Measurements from ENCODE around the gene LORICRIN. TPM values are rescaled to one million over a fixed set of nuclear protein-coding genes. Genes with fewer than 3 reads are reported as not detected.

Gene LORICRIN, protein sequence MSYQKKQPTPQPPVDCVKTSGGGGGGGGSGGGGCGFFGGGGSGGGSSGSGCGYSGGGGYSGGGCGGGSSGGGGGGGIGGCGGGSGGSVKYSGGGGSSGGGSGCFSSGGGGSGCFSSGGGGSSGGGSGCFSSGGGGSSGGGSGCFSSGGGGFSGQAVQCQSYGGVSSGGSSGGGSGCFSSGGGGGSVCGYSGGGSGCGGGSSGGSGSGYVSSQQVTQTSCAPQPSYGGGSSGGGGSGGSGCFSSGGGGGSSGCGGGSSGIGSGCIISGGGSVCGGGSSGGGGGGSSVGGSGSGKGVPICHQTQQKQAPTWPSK
- total RNA-seq, result not detected in 2 replicates

DNA sequence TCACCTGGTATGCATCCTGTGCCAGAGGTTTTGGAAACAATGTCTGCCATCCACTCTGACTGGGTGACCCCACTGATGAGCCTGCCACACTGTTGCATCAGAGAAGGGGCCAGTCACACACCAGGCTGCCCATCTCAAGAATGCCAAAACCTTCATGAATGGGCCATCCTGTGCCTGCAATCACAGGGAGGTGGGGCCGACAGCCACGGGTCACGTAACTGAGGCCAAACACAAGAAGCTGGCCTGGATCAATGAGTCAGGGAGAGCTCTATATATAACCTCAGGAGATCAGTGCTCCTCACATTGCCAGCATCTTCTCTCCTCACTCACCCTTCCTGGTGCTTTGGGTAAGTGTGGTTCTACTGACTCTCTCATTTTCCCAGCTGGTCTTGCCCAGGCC is at the start of gene LORICRIN:
TSS of gene LORICRIN (plus strand) at position 301 of the 400 bp plus-strand sequence. CDS start 1,263 bp downstream, outside the sequence.

DNA sequence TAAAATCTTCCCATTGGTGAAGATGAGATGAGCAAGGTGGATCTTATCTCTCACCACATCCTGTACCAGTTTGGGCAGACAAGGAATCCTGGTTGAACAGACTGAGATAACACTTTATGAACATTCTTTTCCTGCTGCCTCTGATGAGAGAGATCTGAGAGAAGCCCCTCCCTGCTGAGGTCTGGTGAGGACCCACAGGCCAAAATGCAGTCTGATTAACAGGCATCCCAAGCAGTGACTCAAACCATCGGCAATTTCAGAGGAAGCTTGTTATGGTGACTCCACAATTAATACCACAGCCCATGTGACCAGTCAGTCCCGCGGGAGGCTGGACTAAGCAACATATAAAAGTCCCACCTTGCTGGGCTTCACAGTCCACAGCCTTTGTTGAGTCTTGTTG is 42.3 kb upstream of the LORICRIN start, which contains the start of gene PRR9:
TSS of gene PRR9 (plus strand) at position 373 of the 400 bp plus-strand sequence. CDS start 561 bp downstream, outside the sequence.

Other genes starting within 250 kb of the LORICRIN start
- gene SPRR1B, start 228.5 kb upstream of the LORICRIN start, total RNA-seq, result not detected in 2 replicates
- not detected in 2 replicates for gene SPRR2D, start 218.6 kb upstream of the LORICRIN start, total RNA-seq
- gene SPRR2A, start 202.2 kb upstream of the LORICRIN start, total RNA-seq, result not detected in 2 replicates
- gene SPRR2B, start 188.1 kb upstream of the LORICRIN start, total RNA-seq, result not detected in 2 replicates
- gene SPRR2E, start 165.2 kb upstream of the LORICRIN start, total RNA-seq, result not detected in 2 replicates
- gene SPRR2F, start 146.2 kb upstream of the LORICRIN start, total RNA-seq, result not detected in 2 replicates
- not detected in 2 replicates for gene SPRR2G, start 108.8 kb upstream of the LORICRIN start, total RNA-seq
- not detected in 2 replicates for gene LELP1, start 56.3 kb upstream of the LORICRIN start, total RNA-seq
- 0.22 and 0.29 TPM in 2 replicates for gene PRR9, start 42.1 kb upstream of the LORICRIN start, total RNA-seq
- not detected in 2 replicates for gene PGLYRP3, start 53.3 kb downstream of the LORICRIN start, total RNA-seq
- not detected in 2 replicates for gene PGLYRP4, start 89.2 kb downstream of the LORICRIN start, total RNA-seq
- not detected in 2 replicates for gene S100A9, start 98.2 kb downstream of the LORICRIN start, total RNA-seq
- not detected in 2 replicates for gene S100A12, start 115.9 kb downstream of the LORICRIN start, total RNA-seq
- gene S100A8, start 131.4 kb downstream of the LORICRIN start, total RNA-seq, result not detected in 2 replicates
- not detected in 2 replicates for gene S100A7A, start 156.8 kb downstream of the LORICRIN start, total RNA-seq
- gene S100A7, start 201.0 kb downstream of the LORICRIN start, total RNA-seq, result not detected in 2 replicates